GM21529 (cell line): ENCODE measurements around the gene FUOM.

Experiments
- ATAC-seq: cut with Tn5 transposase; IDR thresholded peaks from one replicate; pipeline ENCODE4 v1.9.1; 2021; ENCODE audit not compliant: unreplicated experiment

The FUOM gene

DNA sequence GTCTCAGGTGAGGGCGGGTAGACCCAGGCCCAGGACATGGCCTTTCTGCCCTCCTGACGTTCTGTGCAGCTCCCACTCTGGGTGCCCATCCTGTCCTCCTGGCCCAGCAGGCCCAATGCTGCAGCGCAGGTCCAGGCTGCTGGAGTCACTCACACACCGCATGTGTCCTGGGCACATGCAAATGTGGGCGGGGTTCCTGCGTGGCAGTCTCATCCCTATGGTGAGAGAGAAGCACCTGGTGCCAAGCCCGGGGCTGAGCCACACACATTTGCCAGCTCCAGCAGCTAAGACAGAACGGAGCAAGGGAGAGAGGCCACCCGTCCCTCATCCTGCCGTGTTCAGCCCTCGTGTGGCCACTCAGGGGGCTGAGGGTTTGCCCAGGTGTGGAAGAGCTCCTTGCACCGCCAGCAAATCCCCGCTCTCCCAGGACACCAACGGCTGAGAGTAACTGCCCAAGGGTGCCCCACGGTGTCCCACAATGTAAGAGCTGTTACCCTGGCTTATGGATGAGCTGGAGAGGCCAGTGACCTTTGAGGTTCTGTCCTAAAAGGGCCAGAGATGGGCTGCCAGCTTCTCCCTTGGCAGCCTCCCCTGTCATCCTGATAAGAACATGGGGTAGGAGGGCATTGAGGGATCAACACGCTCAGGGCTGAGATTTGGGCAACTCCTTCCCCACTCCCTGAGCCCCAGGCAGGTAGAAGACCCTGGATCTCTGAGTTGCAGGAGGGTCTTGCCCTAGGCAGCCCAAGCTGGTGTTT, 4.4 kb downstream of the FUOM start:
- ATAC-seq = no peak

DNA sequence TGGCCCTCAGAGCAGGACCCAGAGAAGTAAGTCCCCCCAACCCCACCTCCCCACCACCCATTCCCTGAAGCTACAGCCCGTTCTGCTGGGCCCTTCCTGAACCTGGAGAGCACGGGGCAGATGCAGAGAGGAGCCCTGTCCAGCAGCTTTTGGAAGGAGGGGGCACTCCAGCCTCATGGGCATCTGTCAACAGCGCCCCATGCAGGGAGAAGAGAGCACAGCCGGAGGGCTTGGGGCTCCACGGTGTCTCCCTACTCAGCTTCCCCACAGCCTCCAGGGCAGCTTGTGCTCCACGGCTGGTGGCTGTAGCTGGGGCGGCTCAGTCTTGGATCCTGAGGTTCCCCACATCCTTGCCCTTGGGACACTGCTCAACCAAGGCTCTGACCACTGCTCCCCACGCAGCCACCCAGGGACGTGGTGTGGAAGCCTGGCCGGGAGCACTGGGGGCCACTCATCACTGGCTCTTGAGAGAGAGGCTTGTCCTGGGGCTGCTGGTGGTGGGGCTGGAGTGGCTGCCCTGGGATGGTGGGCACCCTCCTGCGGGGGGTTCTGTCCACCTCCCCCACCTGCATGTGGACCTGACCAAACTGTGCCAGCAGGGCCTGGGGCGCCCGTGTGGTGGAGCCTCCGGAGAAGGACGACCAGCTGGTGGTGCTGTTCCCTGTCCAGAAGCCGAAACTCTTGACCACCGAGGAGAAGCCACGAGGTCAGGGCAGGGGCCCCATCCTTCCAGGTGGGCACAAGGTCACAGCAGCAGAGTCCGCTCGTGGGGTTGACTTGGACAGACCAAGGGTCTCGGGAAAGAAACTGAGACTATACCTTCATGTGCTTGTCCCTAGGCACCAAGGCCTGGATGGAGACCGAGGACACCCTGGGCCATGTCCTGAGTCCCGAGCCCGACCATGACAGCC, 6.2 kb downstream of the FUOM start:
- no peak for ATAC-seq

DNA sequence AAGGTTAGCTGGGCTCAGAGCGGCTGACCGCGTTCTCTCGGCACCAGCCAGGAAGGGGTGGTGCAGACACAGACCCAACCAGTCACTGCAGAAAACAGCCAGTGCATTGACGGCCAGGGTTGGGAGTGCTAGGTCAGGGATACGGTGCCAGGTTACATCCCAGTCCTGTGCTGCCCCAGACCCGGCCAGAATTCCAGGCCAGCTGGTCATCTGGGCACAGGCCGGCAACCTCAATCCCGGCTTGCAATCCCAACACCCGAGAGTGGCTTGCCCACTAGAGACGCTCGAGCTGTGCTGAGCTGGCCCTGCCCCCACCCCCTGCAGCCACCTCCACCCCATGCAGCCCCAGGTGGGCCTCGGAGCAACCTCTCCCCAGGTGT, 6.9 kb downstream of the FUOM start:
- no peak for ATAC-seq

GRCh38 chr10:133350283-133350949, 7.4 kb downstream of the FUOM start:
- no peak for ATAC-seq

GRCh38 chr10:133349577-133350011, 8.2 kb downstream of the FUOM start:
- no peak for ATAC-seq

GRCh38 chr10:133349160-133349568, 8.7 kb downstream of the FUOM start:
- no peak for ATAC-seq

- no peak for ATAC-seq
These were observed 9.9 kb downstream of the FUOM start for GRCh38 chr10:133347710-133348517.

- ATAC-seq = no peak
These were observed 11.4 kb downstream of the FUOM start for GRCh38 chr10:133346413-133346812.

- ATAC-seq = no peak
These were observed 13.6 kb downstream of the FUOM start for GRCh38 chr10:133344236-133344635.

- no peak for ATAC-seq
These were observed 14.3 kb downstream of the FUOM start for GRCh38 chr10:133343558-133343957.

GRCh38 chr10:133342942-133343341, 14.9 kb downstream of the FUOM start:
- ATAC-seq = no peak

DNA sequence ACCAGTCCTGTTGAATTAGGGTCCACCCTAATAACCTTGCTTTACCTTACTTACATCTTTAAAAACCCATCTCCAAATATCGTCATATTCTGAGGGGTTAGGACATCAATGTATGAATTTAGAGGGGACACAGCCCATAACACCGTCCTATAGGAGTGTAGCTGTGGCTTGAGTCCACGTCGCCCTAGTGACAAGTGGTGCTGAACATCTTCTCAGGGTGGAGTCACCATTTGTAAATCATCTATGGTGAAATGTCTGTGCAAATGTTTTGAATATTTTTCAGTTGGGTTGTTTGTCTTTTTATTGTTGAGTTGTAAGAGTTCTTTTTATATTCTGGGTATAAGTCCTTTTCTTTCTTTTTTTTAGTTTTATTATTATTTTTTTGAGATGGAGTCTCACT, 15.8 kb downstream of the FUOM start:
- no peak for ATAC-seq

- ATAC-seq = no peak
These were observed 18.0 kb downstream of the FUOM start for GRCh38 chr10:133339708-133340380.

DNA sequence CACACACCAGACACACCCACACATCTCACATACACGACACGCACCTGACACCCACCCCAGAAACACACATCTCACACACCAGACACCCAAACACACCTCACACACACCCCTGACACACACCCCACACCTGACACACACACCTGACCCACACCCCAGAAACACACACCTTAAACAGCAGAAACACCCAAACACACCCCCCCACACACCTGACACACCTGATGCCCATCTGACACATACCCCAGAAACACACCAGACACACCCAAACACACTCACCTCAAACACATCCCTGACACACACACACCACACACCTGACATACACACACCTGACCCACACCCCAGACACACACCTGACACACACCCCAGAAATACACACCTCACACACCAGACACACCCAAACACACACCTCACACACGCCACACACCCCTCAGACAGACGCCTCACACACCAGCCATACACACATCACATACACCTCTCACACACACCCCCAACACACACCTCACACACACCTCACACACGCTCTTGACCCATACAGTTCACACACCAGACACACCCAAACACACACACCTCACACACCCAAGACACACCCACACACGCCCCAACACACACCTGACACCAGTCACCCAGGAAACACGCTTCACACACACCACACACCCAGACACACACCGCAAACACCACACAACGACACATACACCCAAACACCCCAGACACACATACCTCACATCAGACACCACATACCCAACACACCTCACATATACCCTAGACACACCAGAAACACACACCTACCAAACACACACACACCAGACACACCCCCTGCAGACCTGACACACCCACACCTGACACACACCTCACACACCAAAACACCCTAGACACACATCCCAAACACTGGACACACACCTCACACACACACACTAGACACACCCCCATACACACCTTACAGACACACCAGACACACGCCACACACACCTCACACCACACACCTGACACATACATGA, 19.4 kb downstream of the FUOM start:
- ATAC-seq = no peak

DNA sequence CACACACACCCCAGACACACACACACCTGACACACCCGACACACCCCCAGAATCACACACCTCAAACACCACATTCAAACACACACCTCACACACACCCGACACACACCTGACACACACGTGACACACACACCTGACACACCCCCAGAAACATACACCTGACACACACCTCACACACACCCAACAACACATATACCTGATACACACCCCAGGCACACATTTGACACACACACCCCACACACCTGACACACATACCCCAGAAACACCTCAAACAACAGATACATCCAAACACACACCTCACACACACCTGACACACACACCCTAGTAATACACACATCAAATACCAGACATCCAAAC, 20.5 kb downstream of the FUOM start:
- ATAC-seq = no peak

- no peak for ATAC-seq
These were observed 21.0 kb downstream of the FUOM start, which contains the start of gene CALY for GRCh38 chr10:133336577-133337369. TSS of gene CALY (minus strand) at chr10:133336896. CDS start at chr10:133328989, 7,907 bp downstream.

GRCh38 chr10:133336118-133336576, 21.7 kb downstream of the FUOM start:
- no peak for ATAC-seq
